HCT116 (cell line): ENCODE measurements around the gene HECW1. TPM values are rescaled to one million over a fixed set of nuclear protein-coding genes. Genes with fewer than 3 reads are reported as not detected.

Experiments used
- ATAC-seq: fragments of 200-7000 bp; cut with Tn5 transposase; 2 replicates; pipeline ENCODE4 v1.9.1; 2020; ENCODE audit warnings: mild to moderate bottlenecking, moderate library complexity
- BruUV-seq: library from RNA; stranded (reverse); fragments of 400-500 nt; replicated peaks from 2 replicates; lab custom pipeline; 2021; lab: Mats Ljungman, UMichigan
- CTCF ChIA-PET: fragments of 300-600 bp; sonication (Branson Sonifier 250); formaldehyde crosslinking; loops from one replicate; lab custom pipeline; 2021; ENCODE audit warnings: antibody characterized with exemption; lab: Charles Lee
- POLR2A ChIA-PET: fragments of 300-600, 350-600 bp; sonication (Branson Sonifier 250); formaldehyde crosslinking; loops from one replicate; lab custom pipeline; 2021; ENCODE audit warnings: antibody characterized with exemption; lab: Charles Lee
- RAD21 ChIA-PET, 2 experiments: fragments of 300-600 bp; sonication (Branson Sonifier 250); formaldehyde crosslinking; loops; one replicate each; lab custom pipeline; 2023; ENCODE audit warnings: low total read pairs in 2 of 2; ENCODE audit not compliant: uncharacterized antibody in 2 of 2, unreplicated experiment in 2 of 2, low non-redundant PET in 1 of 2; lab: Charles Lee
- DNase-seq: peaks from one replicate; pipeline ENCODE4 v3.0.0-alpha.2; 2010; ENCODE audit warnings: low read depth, low spot score
- H2AFZ ChIP-seq: fragments of 200-600 bp; shearing (Covaris generic), sonication (generic); 2 replicates; pipeline ENCODE4 v1.6.1; 2017; ENCODE audit warnings: low read depth, mixed run types, mixed read lengths, antibody characterized with exemption, low read length; ENCODE audit not compliant: poor library complexity, severe bottlenecking
- H3K27ac ChIP-seq: 2 replicates; pipeline ENCODE4 v1.5.1; 2012; ENCODE audit warnings: low read depth, low read length
- H3K27me3 ChIP-seq: fragments of 200-600 bp; sonication (generic); 2 replicates; pipeline ENCODE4 v1.6.1; 2016; ENCODE audit warnings: mixed run types, low read length, mixed read lengths; ENCODE audit not compliant: insufficient read depth
- H3K36me3 ChIP-seq, 2 experiments: fragments of 200-500 bp in 1 of 2; fragments of 200-600 bp in 1 of 2; sonication (Bioruptor generic) in 1 of 2; sonication (generic) in 1 of 2; 2 replicates each; pipeline versions ENCODE4 v1.5.1 to v1.6.1; 2014 to 2016; ENCODE audit warnings: low read length in 2 of 2, inconsistent platforms in 1 of 2, mixed read lengths in 1 of 2, mixed run types in 1 of 2; ENCODE audit not compliant: insufficient read depth in 2 of 2, control insufficient read depth in 1 of 2
- H3K4me1 ChIP-seq, 2 experiments: fragments of 200-600 bp in 1 of 2; sonication (generic) in 1 of 2; 2 replicates each; pipeline versions ENCODE4 v1.5.1 to v1.6.1; 2012 to 2017; ENCODE audit warnings: low read length in 2 of 2, inconsistent platforms in 1 of 2, mild to moderate bottlenecking in 1 of 2, mixed read lengths in 1 of 2, mixed run types in 1 of 2, moderate library complexity in 1 of 2; ENCODE audit not compliant: insufficient read depth in 2 of 2, control insufficient read depth in 1 of 2
- H3K4me2 ChIP-seq: fragments of 200-600 bp; sonication (generic); 2 replicates; pipeline ENCODE4 v1.6.1; 2017; ENCODE audit warnings: mixed run types, low read length, mixed read lengths
- H3K4me3 ChIP-seq, 2 experiments: fragments of 200-600 bp in 1 of 2; sonication (generic) in 1 of 2; replicated peaks in 1 of 2; 2 replicates each; pipeline ENCODE4 v1.5.1; 2011 to 2016; ENCODE audit warnings: low read length in 2 of 2, control low read depth in 1 of 2, low read depth in 1 of 2, mild to moderate bottlenecking in 1 of 2, mixed read lengths in 1 of 2, mixed run types in 1 of 2
- H3K79me2 ChIP-seq: fragments of 200-600 bp; sonication (generic); 2 replicates; pipeline ENCODE4 v1.6.1; 2017; ENCODE audit warnings: mild to moderate bottlenecking, mixed run types, low read length, moderate library complexity, mixed read lengths; ENCODE audit not compliant: insufficient read depth
- H3K9ac ChIP-seq: fragments of 200-600 bp; sonication (generic); 2 replicates; pipeline ENCODE4 v1.6.1; 2016; ENCODE audit warnings: low read length, mixed read lengths
- H3K9me2 ChIP-seq: fragments of 200-600 bp; sonication (generic), shearing (Covaris generic); 2 replicates; pipeline ENCODE4 v1.6.1; 2017; ENCODE audit warnings: mixed run types, mild to moderate bottlenecking, moderate library complexity; ENCODE audit not compliant: insufficient read depth
- H3K9me3 ChIP-seq, 2 experiments: fragments of 200-500 bp in 1 of 2; fragments of 200-600 bp in 1 of 2; sonication (Bioruptor generic) in 1 of 2; sonication (generic) in 1 of 2; 2 replicates each; pipeline ENCODE4 v1.6.1; 2014 to 2017; ENCODE audit warnings: low read length in 2 of 2, mixed read lengths in 2 of 2, inconsistent platforms in 1 of 2, low read depth in 1 of 2, mild to moderate bottlenecking in 1 of 2, mixed run types in 1 of 2, moderate library complexity in 1 of 2; ENCODE audit not compliant: control insufficient read depth in 1 of 2, insufficient read depth in 1 of 2
- H4K20me1 ChIP-seq: fragments of 200-600 bp; sonication (generic), shearing (Covaris generic); 2 replicates; pipeline ENCODE4 v1.6.1; 2017; ENCODE audit warnings: mixed run types, mild to moderate bottlenecking, moderate library complexity; ENCODE audit not compliant: insufficient read depth
- CEBPB ChIP-seq: IDR thresholded peaks from 2 replicates; pipeline ENCODE4 v1.6.1; 2012; ENCODE audit warnings: low read depth
- EGR1 ChIP-seq: IDR thresholded peaks from 2 replicates; pipeline ENCODE4 v1.6.1; 2012; ENCODE audit warnings: low read depth
- ELF1 ChIP-seq: IDR thresholded peaks from 2 replicates; pipeline ENCODE4 v1.6.1; 2012; ENCODE audit warnings: low read depth, borderline replicate concordance
- EZH2 ChIP-seq: fragments of 200-600 bp; sonication (generic); IDR thresholded peaks from 2 replicates; pipeline ENCODE4 v1.6.1; 2017; ENCODE audit warnings: antibody characterized with exemption, mixed run types
- POLR2A ChIP-seq: IDR thresholded peaks from 2 replicates; pipeline ENCODE4 v1.7.0; 2011; ENCODE audit warnings: borderline replicate concordance; ENCODE audit not compliant: insufficient read depth, insufficient read length; ENCODE audit errors: extremely low read depth
- SIN3A ChIP-seq: IDR thresholded peaks from 2 replicates; pipeline ENCODE4 v1.6.1; 2012; ENCODE audit warnings: low read depth
- SP1 ChIP-seq: IDR thresholded peaks from 2 replicates; pipeline ENCODE4 v1.6.1; 2012; ENCODE audit warnings: low read depth
- SRF ChIP-seq: IDR thresholded peaks from 2 replicates; pipeline ENCODE4 v1.6.1; 2012; ENCODE audit warnings: low read depth
- TCF7L2 ChIP-seq: IDR thresholded peaks from 2 replicates; pipeline ENCODE4 v1.7.0; 2011; ENCODE audit warnings: borderline replicate concordance, inconsistent platforms; ENCODE audit not compliant: insufficient read depth, insufficient read length; ENCODE audit errors: extremely low read depth
- intact Hi-C: fragments of 100-400 bp; cut with micrococcal nuclease; formaldehyde crosslinking; loops from 2 replicates; pipeline ENCODE4 v1.10.0; 2022
- total RNA-seq: library from RNA; stranded (reverse); gene quantifications from one replicate; pipeline ENCODE4 v1.2.1, GENCODE V29; 2021; ENCODE audit not compliant: unreplicated experiment
- TF ChIP-seq, protein P1 (sequence below), 3 experiments: fragments of 200-600 bp in 1 of 3; sonication (generic) in 1 of 3; IDR thresholded peaks in 2 of 3; conservative IDR thresholded peaks in 1 of 3; 2 replicates each; pipeline ENCODE4 v1.5.1; 2012 to 2017; ENCODE audit warnings: low read depth in 2 of 3, low read length in 2 of 3, antibody characterized with exemption in 1 of 3, borderline replicate concordance in 1 of 3, control low read depth in 1 of 3, mild to moderate bottlenecking in 1 of 3, mixed read lengths in 1 of 3, mixed run types in 1 of 3, moderate library complexity in 1 of 3; ENCODE audit not compliant: insufficient read depth in 1 of 3
- TF ChIP-seq, protein P2 (sequence below): IDR thresholded peaks from 2 replicates; pipeline ENCODE4 v1.6.1; 2011; ENCODE audit warnings: mild to moderate bottlenecking, low read length, moderate library complexity; ENCODE audit not compliant: insufficient replicate concordance; ENCODE audit errors: extremely low read depth
- TF ChIP-seq, protein P3 (sequence below): IDR thresholded peaks from 2 replicates; pipeline ENCODE4 v1.6.1; 2012
- TF ChIP-seq, protein P4 (sequence below): IDR thresholded peaks from 2 replicates; pipeline ENCODE4 v1.6.1; 2012; ENCODE audit warnings: low read depth

The HECW1 gene
- total RNA-seq, 1 experiment from 2014 or later, result 5.6 TPM

DNA sequence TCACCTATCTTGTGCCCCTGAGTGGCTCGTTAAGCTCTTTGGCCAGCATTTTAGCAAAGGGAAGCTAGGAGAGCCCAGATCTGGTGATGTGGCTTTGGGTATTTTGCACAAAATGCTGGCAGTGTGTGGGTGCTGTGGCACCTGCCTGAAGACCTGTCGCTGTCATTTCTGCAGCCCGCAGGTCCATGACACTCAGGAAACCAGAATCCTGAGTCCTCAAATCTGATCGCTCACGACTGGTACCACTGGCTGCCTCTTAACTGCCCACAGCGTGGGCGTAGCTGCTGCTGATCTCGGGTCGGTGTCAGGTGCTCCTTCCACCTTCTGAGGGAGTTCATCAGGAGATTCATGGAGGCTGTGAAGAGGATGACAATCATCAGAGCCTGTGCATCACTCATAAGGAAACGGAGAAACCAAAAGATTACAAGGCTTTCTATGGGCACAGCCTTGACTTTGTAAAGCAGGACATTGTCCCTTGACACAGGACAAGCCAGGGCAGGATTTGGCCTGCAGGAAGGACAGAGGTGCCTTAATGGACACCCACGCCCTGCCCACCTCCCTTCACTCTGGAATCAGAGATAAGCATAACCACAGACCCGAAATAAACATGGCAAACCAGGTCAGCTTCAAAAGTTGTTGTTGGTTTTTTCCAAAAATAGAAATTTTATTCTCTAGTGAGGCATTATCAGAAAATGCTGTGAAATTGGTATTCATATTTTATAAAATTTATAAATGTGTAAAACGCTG, 399.5 kb downstream of the HECW1 start:
- Histone ChIP-seq H3K36me3 (no peaks in the 10 kb centered on the region), H3K9me2 (no peaks in the 10 kb centered on the region), H3K4me2 (no peak overlapping the region), H3K27ac (no peak overlapping the region), H4K20me1 (no peaks in the 10 kb centered on the region), H3K79me2 (no peaks in the 10 kb centered on the region), H3K4me1 (peaks cover 0 to 4% of the 10 kb centered on the region in 2 experiments; a peak in 1 of 4 replicates), H3K9me3 (no peaks in the 10 kb centered on the region), H3K27me3 (no peaks in the 10 kb centered on the region), H3K9ac (no peak overlapping the region), H3K4me3 (no peak overlapping the region), H2AFZ (no peak overlapping the region)
- CTCF ChIA-PET, result interaction anchor here (0.8 kb wide), 1 partner anchor 71 kb away, joined by 3 read pairs; the partner anchor contains the start of gene STK17A
- no peak for TF ChIP-seq ELF1
- no peak for TF ChIP-seq TCF7L2
- no peak for TF ChIP-seq SP1
- TF ChIP-seq, protein P1, sequence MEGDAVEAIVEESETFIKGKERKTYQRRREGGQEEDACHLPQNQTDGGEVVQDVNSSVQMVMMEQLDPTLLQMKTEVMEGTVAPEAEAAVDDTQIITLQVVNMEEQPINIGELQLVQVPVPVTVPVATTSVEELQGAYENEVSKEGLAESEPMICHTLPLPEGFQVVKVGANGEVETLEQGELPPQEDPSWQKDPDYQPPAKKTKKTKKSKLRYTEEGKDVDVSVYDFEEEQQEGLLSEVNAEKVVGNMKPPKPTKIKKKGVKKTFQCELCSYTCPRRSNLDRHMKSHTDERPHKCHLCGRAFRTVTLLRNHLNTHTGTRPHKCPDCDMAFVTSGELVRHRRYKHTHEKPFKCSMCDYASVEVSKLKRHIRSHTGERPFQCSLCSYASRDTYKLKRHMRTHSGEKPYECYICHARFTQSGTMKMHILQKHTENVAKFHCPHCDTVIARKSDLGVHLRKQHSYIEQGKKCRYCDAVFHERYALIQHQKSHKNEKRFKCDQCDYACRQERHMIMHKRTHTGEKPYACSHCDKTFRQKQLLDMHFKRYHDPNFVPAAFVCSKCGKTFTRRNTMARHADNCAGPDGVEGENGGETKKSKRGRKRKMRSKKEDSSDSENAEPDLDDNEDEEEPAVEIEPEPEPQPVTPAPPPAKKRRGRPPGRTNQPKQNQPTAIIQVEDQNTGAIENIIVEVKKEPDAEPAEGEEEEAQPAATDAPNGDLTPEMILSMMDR (IDR thresholded peaks at IDR 0.05 in 2 of 3, conservative IDR thresholded peaks at IDR 0.05 in 1 of 3; ENCODE audit: borderline replicate concordance in 1 of 3, insufficient read depth in 1 of 3, low read depth in 2 of 3, low read length in 2 of 3), result no peak
- TF ChIP-seq, protein P2, sequence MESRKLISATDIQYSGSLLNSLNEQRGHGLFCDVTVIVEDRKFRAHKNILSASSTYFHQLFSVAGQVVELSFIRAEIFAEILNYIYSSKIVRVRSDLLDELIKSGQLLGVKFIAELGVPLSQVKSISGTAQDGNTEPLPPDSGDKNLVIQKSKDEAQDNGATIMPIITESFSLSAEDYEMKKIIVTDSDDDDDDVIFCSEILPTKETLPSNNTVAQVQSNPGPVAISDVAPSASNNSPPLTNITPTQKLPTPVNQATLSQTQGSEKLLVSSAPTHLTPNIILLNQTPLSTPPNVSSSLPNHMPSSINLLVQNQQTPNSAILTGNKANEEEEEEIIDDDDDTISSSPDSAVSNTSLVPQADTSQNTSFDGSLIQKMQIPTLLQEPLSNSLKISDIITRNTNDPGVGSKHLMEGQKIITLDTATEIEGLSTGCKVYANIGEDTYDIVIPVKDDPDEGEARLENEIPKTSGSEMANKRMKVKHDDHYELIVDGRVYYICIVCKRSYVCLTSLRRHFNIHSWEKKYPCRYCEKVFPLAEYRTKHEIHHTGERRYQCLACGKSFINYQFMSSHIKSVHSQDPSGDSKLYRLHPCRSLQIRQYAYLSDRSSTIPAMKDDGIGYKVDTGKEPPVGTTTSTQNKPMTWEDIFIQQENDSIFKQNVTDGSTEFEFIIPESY, result no peak
- no peak for TF ChIP-seq CEBPB
- TF ChIP-seq SRF, result no peak
- TF ChIP-seq SIN3A, result no peak
- TF ChIP-seq, protein P3, sequence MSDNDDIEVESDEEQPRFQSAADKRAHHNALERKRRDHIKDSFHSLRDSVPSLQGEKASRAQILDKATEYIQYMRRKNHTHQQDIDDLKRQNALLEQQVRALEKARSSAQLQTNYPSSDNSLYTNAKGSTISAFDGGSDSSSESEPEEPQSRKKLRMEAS, result no peak
- no peak for TF ChIP-seq EGR1
- TF ChIP-seq POLR2A, result no peak
- no peak for TF ChIP-seq EZH2
- TF ChIP-seq, protein P4, sequence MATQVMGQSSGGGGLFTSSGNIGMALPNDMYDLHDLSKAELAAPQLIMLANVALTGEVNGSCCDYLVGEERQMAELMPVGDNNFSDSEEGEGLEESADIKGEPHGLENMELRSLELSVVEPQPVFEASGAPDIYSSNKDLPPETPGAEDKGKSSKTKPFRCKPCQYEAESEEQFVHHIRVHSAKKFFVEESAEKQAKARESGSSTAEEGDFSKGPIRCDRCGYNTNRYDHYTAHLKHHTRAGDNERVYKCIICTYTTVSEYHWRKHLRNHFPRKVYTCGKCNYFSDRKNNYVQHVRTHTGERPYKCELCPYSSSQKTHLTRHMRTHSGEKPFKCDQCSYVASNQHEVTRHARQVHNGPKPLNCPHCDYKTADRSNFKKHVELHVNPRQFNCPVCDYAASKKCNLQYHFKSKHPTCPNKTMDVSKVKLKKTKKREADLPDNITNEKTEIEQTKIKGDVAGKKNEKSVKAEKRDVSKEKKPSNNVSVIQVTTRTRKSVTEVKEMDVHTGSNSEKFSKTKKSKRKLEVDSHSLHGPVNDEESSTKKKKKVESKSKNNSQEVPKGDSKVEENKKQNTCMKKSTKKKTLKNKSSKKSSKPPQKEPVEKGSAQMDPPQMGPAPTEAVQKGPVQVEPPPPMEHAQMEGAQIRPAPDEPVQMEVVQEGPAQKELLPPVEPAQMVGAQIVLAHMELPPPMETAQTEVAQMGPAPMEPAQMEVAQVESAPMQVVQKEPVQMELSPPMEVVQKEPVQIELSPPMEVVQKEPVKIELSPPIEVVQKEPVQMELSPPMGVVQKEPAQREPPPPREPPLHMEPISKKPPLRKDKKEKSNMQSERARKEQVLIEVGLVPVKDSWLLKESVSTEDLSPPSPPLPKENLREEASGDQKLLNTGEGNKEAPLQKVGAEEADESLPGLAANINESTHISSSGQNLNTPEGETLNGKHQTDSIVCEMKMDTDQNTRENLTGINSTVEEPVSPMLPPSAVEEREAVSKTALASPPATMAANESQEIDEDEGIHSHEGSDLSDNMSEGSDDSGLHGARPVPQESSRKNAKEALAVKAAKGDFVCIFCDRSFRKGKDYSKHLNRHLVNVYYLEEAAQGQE, result no peak
- no peak for DNase-seq
- RAD21 ChIA-PET, result no interaction called here
- ATAC-seq, result no peak
- POLR2A ChIA-PET, result no interaction called here
- BruUV-seq, result no TSS peak
- intact Hi-C loops, result no loop called here
